ENCODE measurements around the gene AFM.

Gene AFM

GRCh38 chr4:73520821-73521220 lies 39.3 kb downstream of the AFM start:
- in situ Hi-C loops (cut with HindIII; ENCODE audit: low sequenced_read_pairs) = no loop called here
- DNase-seq (ENCODE audit: low read depth) = peak; percentile 75

GRCh38 chr4:73523126-73523525 lies 41.6 kb downstream of the AFM start:
- H3K4me3 ChIP-seq (ENCODE audit: low read depth, low read length) = no peak overlapping the region
- no peak for TF ChIP-seq CTCF (IDR thresholded peaks at IDR 0.05; ENCODE audit: low read depth, low read length, missing control alignments)
- DNase-seq (ENCODE audit: low read depth) = no peak
- in situ Hi-C loops (cut with HindIII; ENCODE audit: low sequenced_read_pairs) = no loop called here

More at GRCh38 chr4:73520821-73521220, 39.3 kb downstream of the AFM start:
- no peak overlapping the region for H3K4me3 ChIP-seq (ENCODE audit: low read depth, low read length)
- TF ChIP-seq CTCF (IDR thresholded peaks at IDR 0.05; ENCODE audit: low read depth, low read length, missing control alignments) = no peak

- H3K4me3 ChIP-seq (ENCODE audit: low read depth, low read length) = no peak overlapping the region
- no peak for TF ChIP-seq CTCF (IDR thresholded peaks at IDR 0.05; ENCODE audit: low read depth, low read length, missing control alignments)
- in situ Hi-C loops (cut with HindIII; ENCODE audit: low sequenced_read_pairs) = no loop called here
Measured at GRCh38 chr4:73525611-73526010, 44.1 kb downstream of the AFM start.

GRCh38 chr4:73527196-73527595 lies 45.7 kb downstream of the AFM start:
- no peak overlapping the region for H3K4me3 ChIP-seq (ENCODE audit: low read depth, low read length)
- no peak for DNase-seq (ENCODE audit: low read depth)
- no peak for TF ChIP-seq CTCF (IDR thresholded peaks at IDR 0.05; ENCODE audit: low read depth, low read length, missing control alignments)
- in situ Hi-C loops (cut with HindIII; ENCODE audit: low sequenced_read_pairs) = no loop called here

More at GRCh38 chr4:73525611-73526010, 44.1 kb downstream of the AFM start:
- DNase-seq (ENCODE audit: low read depth) = no peak

GRCh38 chr4:73528171-73528570 lies 46.6 kb downstream of the AFM start:
- TF ChIP-seq CTCF (IDR thresholded peaks at IDR 0.05; ENCODE audit: low read depth, low read length, missing control alignments) = no peak
- DNase-seq (ENCODE audit: low read depth) = no peak
- H3K4me3 ChIP-seq (ENCODE audit: low read depth, low read length) = no peak overlapping the region
- in situ Hi-C loops (cut with HindIII; ENCODE audit: low sequenced_read_pairs) = no loop called here

GRCh38 chr4:73533515-73534422 lies 52.2 kb downstream of the AFM start:
- in situ Hi-C loops (cut with HindIII; ENCODE audit: low sequenced_read_pairs) = no loop called here
- TF ChIP-seq CTCF (IDR thresholded peaks at IDR 0.05; ENCODE audit: low read depth, low read length, missing control alignments) = no peak
- no peak overlapping the region for H3K4me3 ChIP-seq (ENCODE audit: low read depth, low read length)
- DNase-seq (ENCODE audit: low read depth) = no peak
